ENCODE data around the gene CEP170.
A peak's percentile ranks its signal among the peaks of the same experiment; 100 is the strongest.

CEP170 gene

DNA sequence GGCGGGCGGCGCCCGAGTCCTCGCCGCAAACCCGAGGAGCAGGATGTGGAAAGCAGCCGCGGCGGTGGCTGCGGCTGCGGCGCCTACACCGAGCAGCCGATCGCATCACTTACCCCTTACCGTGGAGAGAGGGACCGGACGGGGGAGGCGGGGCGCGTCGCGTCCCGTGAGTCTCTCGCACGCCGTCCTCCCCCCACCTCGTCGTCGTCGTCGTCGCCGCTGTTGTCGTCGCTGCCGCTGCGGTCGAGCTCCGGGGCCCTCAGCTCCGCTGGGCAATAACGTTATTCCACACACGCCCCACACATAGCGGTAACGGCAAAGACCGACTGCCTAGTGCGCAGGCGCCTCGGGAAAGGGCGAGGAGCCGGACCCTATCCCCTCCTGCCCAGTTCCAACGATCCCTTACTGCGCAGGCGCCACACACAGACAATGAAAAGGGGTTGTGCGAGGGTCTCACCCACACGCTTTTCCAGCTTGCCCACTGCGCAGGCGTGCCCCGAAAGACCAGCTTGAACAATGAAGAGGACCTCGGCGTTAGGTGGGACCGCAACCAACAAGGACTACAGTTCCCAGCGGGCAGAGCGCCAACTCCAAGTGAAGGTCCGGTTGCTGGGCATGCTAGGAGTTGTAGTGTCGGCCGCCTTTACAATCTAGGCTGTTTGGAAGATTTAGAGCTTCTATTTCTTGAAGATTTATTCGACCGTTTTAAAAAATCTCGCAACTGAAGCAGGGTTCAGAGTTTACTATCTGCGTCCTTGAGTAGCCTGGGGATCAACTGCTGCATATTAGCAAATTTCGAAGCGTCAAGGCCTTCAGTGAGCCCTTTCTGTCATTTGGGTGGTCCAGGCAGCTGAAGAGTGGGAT, at the start of gene CEP170:
TSS of gene CEP170 (minus strand) at position 355 of the 864 bp plus-strand sequence. CDS start 30,001 bp downstream, outside the sequence.
- peak; percentile 61 to 81 for DNase-seq (ENCODE audit: low read depth in 1 of 2, low spot score in 1 of 2)

- no peak for DNase-seq (ENCODE audit: low read depth in 1 of 2, low spot score in 1 of 2)
These were observed 46.0 kb upstream of the CEP170 start for GRCh38 chr1:243301059-243301458.

GRCh38 chr1:243299069-243299468, 44.0 kb upstream of the CEP170 start:
- DNase-seq (ENCODE audit: low read depth in 1 of 2, low spot score in 1 of 2) = no peak

GRCh38 chr1:243294723-243295121, 39.6 kb upstream of the CEP170 start:
- DNase-seq (ENCODE audit: low read depth in 1 of 2, low spot score in 1 of 2) = no peak

DNA sequence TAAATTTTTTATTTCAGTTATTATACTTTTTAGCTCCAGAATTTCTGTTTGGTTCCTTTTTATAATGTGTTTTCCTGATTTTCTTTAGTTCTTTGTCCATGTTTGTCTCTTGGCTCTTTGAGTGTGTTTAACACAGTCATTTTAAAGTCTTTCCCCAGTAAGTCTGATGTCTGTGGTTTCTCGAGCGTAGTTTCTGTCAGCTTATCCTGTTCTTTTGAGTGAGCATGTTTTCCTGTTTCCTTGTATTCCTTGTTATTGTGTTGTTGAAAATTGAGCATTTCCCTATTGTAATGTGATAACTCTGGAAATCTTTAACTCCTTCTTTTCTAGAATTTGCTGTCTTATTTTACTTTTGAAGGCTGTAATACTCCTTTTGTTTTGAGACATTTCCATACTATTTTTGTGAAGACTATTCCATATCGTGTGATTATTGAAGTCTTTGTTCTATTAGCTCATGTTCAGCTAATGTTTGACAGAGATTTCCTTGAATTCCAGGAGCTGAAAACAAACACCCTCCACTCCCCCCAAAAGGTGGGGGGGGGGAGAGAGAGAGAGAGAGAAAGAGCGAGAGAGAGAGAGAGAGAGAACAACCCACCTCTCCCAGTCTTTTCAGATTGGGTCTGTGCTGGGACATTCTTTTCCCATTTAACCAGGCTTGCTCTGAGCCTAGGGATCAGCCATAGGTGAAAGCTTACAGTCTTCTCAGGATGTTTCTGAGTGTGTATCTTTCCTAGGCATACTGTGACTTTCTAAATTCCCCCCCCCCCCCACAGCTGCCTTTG, 39.1 kb upstream of the CEP170 start:
- DNase-seq (ENCODE audit: low read depth in 1 of 2, low spot score in 1 of 2) = no peak

DNA sequence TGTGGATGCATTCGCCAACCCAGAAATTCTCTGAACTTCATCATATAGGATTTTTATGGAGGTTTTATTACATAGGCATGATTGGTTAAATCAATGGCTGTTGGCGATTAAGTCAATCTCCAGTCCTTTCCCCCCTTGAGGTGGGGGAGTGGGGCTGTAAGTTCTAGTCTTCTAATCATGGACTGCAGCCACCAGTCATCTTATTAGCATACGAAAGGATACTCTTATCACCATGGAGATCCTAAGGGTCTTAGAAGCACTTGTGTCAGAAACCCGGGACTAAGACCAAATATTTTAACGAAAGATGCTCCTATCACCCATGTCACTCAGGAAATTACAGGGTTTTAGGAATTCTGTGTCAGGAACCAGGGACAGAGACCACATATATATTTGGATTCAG, 37.0 kb upstream of the CEP170 start:
- no peak for DNase-seq (ENCODE audit: low read depth in 1 of 2, low spot score in 1 of 2)

DNA sequence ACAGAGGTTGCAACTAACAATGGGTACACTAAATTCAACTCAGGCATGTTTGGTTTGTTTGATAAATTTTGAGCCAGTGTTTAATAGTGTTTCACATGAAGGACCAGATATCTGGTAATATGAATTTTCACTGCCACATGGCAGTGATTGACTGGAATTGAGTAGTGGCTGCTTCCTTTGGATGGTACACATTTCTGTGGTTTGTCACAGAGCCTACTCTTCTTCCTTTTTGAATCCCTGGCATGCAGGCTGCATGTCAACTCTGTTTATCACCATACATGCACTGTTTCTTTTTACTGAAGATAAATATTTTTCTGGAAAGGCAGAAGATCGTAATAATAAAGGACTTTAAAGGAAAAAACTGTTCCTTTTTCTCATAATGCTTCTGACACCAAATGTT, 36.2 kb upstream of the CEP170 start:
- no peak for DNase-seq (ENCODE audit: low read depth in 1 of 2, low spot score in 1 of 2)

DNA sequence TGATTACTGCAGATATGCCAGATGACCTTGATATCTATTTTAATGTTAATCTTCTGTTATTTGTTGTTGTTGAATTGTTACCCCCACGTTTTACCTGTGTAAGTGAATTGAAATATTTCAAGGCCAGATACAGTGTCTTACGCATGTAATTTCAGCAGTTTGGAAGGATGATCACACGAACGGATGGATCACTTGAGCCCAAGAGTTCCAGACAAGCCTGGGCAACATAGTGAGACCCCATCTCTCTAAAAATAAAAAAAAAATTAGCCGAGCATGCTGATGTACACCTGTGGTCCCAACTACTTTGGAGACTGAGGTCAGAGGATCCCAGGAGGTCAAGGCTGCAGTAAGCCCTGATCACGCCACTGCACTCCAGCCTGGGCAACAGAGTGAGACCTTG, 33.0 kb upstream of the CEP170 start:
- no peak for DNase-seq (ENCODE audit: low read depth in 1 of 2, low spot score in 1 of 2)

- no peak for DNase-seq (ENCODE audit: low read depth in 1 of 2, low spot score in 1 of 2)
These were observed 32.6 kb upstream of the CEP170 start for GRCh38 chr1:243287652-243288051.

GRCh38 chr1:243287123-243287460, 32.0 kb upstream of the CEP170 start:
- DNase-seq (ENCODE audit: low read depth in 1 of 2, low spot score in 1 of 2) = no peak

- no peak for DNase-seq (ENCODE audit: low read depth in 1 of 2, low spot score in 1 of 2)
These were observed 31.5 kb upstream of the CEP170 start for GRCh38 chr1:243286409-243287122.

DNA sequence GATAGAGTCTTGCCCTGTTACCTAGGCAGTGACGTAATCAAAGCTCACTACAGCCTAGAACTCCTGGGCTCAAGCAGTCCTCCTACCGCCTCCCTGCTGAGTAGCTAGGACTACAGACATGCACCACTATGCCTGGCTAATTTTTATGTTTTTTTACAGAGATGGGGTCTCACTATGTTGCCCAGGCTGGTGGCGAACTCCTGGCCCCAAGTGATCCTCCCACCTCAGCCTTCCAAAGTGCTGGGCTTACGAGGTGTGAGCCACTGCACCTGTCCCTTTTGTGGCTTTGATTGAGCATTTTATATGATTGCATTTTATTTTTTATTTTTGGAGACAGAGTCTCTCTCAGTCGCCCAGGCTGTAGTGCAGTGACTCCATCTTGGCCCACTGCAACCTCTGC, 26.6 kb upstream of the CEP170 start:
- no peak for DNase-seq (ENCODE audit: low read depth in 1 of 2, low spot score in 1 of 2)

DNA sequence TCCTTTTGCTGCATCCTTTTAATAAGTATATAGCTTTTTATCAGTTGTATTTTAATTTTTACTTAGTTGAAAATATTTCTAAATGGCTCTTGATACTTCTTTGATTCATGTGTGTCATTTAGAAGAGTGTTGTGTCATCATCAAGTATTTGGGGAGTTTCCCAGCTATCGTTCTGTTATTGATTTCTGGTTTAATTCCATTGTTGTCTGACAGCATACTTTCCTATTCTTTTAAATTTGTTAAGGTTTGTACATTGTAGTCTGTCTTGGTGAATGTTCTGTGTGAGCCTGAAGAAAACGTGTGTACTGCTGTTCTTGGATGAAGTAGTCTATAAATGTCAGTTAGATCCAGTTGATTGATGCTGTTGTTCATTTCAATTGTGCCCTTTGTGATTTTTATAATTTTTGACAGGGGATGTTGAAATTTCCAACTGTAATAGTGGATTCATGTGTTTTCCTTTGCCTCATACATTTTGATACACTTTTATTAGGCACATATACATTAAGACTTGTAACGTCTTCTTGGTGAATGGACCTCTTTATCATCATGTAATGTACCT, 25.6 kb upstream of the CEP170 start:
- no peak for DNase-seq (ENCODE audit: low read depth in 1 of 2, low spot score in 1 of 2)

DNA sequence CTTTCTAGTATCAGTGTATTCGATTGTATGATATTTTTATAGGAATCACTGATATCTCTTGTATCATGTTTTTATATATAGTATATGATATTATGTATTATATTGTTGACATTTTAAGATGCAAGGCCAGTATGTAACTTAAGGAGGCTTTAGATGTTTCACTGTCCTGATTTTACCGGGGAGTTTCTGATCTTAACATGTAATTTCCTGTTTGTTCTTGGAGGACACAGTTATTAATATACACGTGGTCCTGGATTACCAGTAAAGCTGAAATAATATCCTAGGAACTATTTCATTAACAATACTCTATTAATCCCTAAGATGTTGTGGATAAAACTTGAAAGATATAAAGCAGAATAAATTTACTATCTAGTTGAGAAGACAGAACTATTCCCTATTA, 20.2 kb upstream of the CEP170 start:
- no peak for DNase-seq (ENCODE audit: low read depth in 1 of 2, low spot score in 1 of 2)

- DNase-seq (ENCODE audit: low read depth in 1 of 2, low spot score in 1 of 2) = no peak
These were observed 18.9 kb upstream of the CEP170 start for GRCh38 chr1:243273945-243274344.

- DNase-seq (ENCODE audit: low read depth in 1 of 2, low spot score in 1 of 2) = no peak
These were observed 18.4 kb upstream of the CEP170 start for GRCh38 chr1:243273506-243273905.

- no peak for DNase-seq (ENCODE audit: low read depth in 1 of 2, low spot score in 1 of 2)
These were observed 17.3 kb upstream of the CEP170 start for GRCh38 chr1:243272401-243272800.

DNA sequence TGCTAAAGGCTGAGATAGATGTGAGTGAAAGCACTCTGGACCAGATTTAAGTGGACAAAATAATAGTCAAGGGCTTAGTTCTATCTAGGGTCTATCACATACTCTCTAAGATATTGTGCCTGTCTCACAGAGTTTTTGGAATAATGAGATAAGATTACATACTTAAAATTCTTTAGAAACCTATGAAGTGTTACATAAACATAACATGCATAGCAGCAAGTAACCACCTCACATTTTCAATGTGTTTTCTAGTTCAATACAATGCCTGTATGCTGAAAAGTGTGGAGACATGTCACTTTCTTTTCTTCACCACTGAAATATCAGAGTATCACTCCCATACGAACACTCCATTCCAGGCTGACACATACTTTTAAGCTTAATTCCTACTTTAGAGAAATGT, 16.9 kb upstream of the CEP170 start:
- no peak for DNase-seq (ENCODE audit: low read depth in 1 of 2, low spot score in 1 of 2)

- no peak for DNase-seq (ENCODE audit: low read depth in 1 of 2, low spot score in 1 of 2)
These were observed 15.2 kb upstream of the CEP170 start for GRCh38 chr1:243270097-243270864.

- no peak for DNase-seq (ENCODE audit: low read depth in 1 of 2, low spot score in 1 of 2)
These were observed 14.3 kb upstream of the CEP170 start for GRCh38 chr1:243269461-243269801.

Measured in stimulated activated CD4-positive, alpha-beta T cell treated with anti-CD3 and anti-CD28 coated beads, Interleukin-15, amount 100 ng/mL, for 1 hour (primary cell).